Keratinocyte (primary cell): ENCODE results near the gene ADISSP. TPM values are rescaled to one million over a fixed set of nuclear protein-coding genes. Genes with fewer than 3 reads are reported as not detected.

Experiments used
- DNase-seq: peaks from one replicate; pipeline ENCODE4 v3.0.0-alpha.2; 2011; ENCODE audit warnings: low read depth, missing footprints, low spot score
- FAIRE-seq: peaks from 2 replicates; lab custom pipeline; 2011; peaks lifted over from hg19 to GRCh38; lab: Jason Lieb, UNC
- H2AFZ ChIP-seq: 2 replicates; pipeline ENCODE4 v1.6.0; 2012; ENCODE audit warnings: low read length, control low read depth, inconsistent platforms; ENCODE audit not compliant: control insufficient read depth
- H3K27ac ChIP-seq: 2 replicates; pipeline ENCODE4 v1.5.1; 2011; ENCODE audit warnings: low read length; ENCODE audit not compliant: control insufficient read depth, insufficient read depth
- H3K27me3 ChIP-seq: 3 replicates; pipeline ENCODE4 v1.6.0; 2011; ENCODE audit warnings: low read length; ENCODE audit not compliant: control insufficient read depth, insufficient read depth; ENCODE audit errors: extremely low read depth
- H3K36me3 ChIP-seq, 2 experiments: 2 replicates in 1 of 2; 3 replicates in 1 of 2; pipeline ENCODE4 v1.5.1; 2011; ENCODE audit warnings: low read length in 2 of 2, mild to moderate bottlenecking in 1 of 2; ENCODE audit not compliant: control insufficient read depth in 2 of 2, insufficient read depth in 2 of 2; ENCODE audit errors: extremely low read depth in 1 of 2
- H3K4me1 ChIP-seq: 3 replicates; pipeline ENCODE4 v1.5.1; 2011; ENCODE audit warnings: low read length; ENCODE audit not compliant: control insufficient read depth, insufficient read depth; ENCODE audit errors: extremely low read depth
- H3K4me2 ChIP-seq: 3 replicates; pipeline ENCODE4 v1.6.0; 2011; ENCODE audit warnings: low read depth, low read length; ENCODE audit not compliant: control insufficient read depth, insufficient read depth; ENCODE audit errors: extremely low read depth
- H3K4me3 ChIP-seq, 3 experiments: fragments of 200-600 bp in 1 of 3; sonication (generic) in 1 of 3; 2 replicates in 2 of 3; 3 replicates in 1 of 3; pipeline ENCODE4 v1.5.1; 2011 to 2016; ENCODE audit warnings: low read length in 3 of 3, mild to moderate bottlenecking in 3 of 3, control low read depth in 2 of 3, inconsistent platforms in 1 of 3, low read depth in 1 of 3, mixed read lengths in 1 of 3, mixed run types in 1 of 3, moderate library complexity in 1 of 3; ENCODE audit not compliant: control insufficient read depth in 2 of 3, insufficient read depth in 2 of 3; ENCODE audit errors: extremely low read depth in 1 of 3
- H3K79me2 ChIP-seq: 2 replicates; pipeline ENCODE4 v1.6.0; 2012; ENCODE audit warnings: low read length; ENCODE audit not compliant: control insufficient read depth, insufficient read depth
- H3K9ac ChIP-seq: 3 replicates; pipeline ENCODE4 v1.6.0; 2011; ENCODE audit warnings: low read length; ENCODE audit not compliant: control insufficient read depth, insufficient read depth; ENCODE audit errors: extremely low read depth
- H3K9me1 ChIP-seq: 3 replicates; pipeline ENCODE4 v1.6.0; 2011; ENCODE audit warnings: low read length; ENCODE audit not compliant: control insufficient read depth, insufficient read depth; ENCODE audit errors: extremely low read depth
- H3K9me3 ChIP-seq: 2 replicates; pipeline ENCODE4 v1.5.1; 2012; ENCODE audit warnings: low read depth, low read length; ENCODE audit not compliant: control insufficient read depth
- H4K20me1 ChIP-seq: 3 replicates; pipeline ENCODE4 v1.6.0; 2011; ENCODE audit warnings: low read length; ENCODE audit not compliant: control insufficient read depth, insufficient read depth; ENCODE audit errors: extremely low read depth
- CTCF ChIP-seq, 3 experiments: IDR thresholded peaks in 1 of 3; conservative IDR thresholded peaks in 1 of 3; optimal IDR thresholded peaks in 1 of 3; 2 replicates in 2 of 3; 3 replicates in 1 of 3; pipeline versions ENCODE3 to v1.5.1; 2011; ENCODE audit warnings: low read length in 3 of 3, mild to moderate bottlenecking in 3 of 3, moderate library complexity in 2 of 3, control low read depth in 1 of 3, inconsistent platforms in 1 of 3; ENCODE audit not compliant: insufficient read depth in 2 of 3; ENCODE audit errors: extremely low read depth in 1 of 3
- EZH2 ChIP-seq: IDR thresholded peaks from one replicate; pipeline ENCODE4 v1.6.1; 2012; ENCODE audit warnings: inconsistent platforms, mild to moderate bottlenecking, low read length, moderate library complexity
- dilution Hi-C: fragments of 300-500 bp; cut with MboI; formaldehyde crosslinking; loops from one replicate; pipeline ENCODE4 v1.7.0; 2020; ENCODE audit warnings: low sequenced_read_pairs; ENCODE audit not compliant: extremely low pct_ligation_motif_present
- polyA plus RNA-seq, 5 experiments: library from polyadenylated mRNA; depleted of rRNA in 3 of 5; stranded (reverse) in 3 of 5; stranded (forward) in 1 of 5; unstranded in 1 of 5; fragments of >200 nt; gene quantifications; 1 replicate in 1 of 5; 2 replicates in 3 of 5; 3 replicates in 1 of 5; pipeline versions ENCODE4 v1.2.1 to v1.2.3, GENCODE V29; 2011 to 2012; ENCODE audit warnings: missing spikeins in 2 of 5, low read depth in 1 of 5, low replicate concordance in 1 of 5

The ADISSP gene
- polyA plus RNA-seq, 1 donor (not counting 4 experiments of a cell fraction or from before 2014, with no cell fraction given) = 28.2 TPM

- Histone ChIP-seq H3K36me3 (peaks cover 4 to 16% of the 10 kb centered on the region in 2 experiments), H4K20me1 (no peaks in the 10 kb centered on the region), H3K9me1 (no peaks in the 10 kb centered on the region), H3K79me2 (peaks cover 1% of the 10 kb centered on the region), H3K4me3 (no peak overlapping the region), H3K9me3 (no peaks in the 10 kb centered on the region), H3K27me3 (no peaks in the 10 kb centered on the region), H3K4me2 (no peak overlapping the region), H3K9ac (no peak overlapping the region), H3K4me1 (no peaks in the 10 kb centered on the region), H2AFZ (no peak overlapping the region), H3K27ac (no peak overlapping the region)
- dilution Hi-C loops = no loop called here
- FAIRE-seq (no peak), DNase-seq (no peak)
- TF ChIP-seq CTCF (optimal IDR thresholded peaks at IDR 0.05 in 1 of 3, IDR thresholded peaks at IDR 0.05 in 1 of 3, conservative IDR thresholded peaks at IDR 0.05 in 1 of 3; ENCODE audit: extremely low read depth in 1 of 3, insufficient read depth in 2 of 3, low read length in 3 of 3) (no peak), EZH2 (no peak)
Observed at GRCh38 chr20:3758566-3758965, 9.0 kb downstream of the ADISSP start.

GRCh38 chr20:3757268-3757667, 10.3 kb downstream of the ADISSP start:
- Histone ChIP-seq H3K4me2 (no peak overlapping the region), H3K36me3 (peaks cover 4 to 16% of the 10 kb centered on the region in 2 experiments), H3K9me1 (no peaks in the 10 kb centered on the region), H2AFZ (no peak overlapping the region), H3K27me3 (no peaks in the 10 kb centered on the region), H3K4me3 (no peak overlapping the region), H3K9me3 (no peaks in the 10 kb centered on the region), H3K4me1 (peaks cover 1% of the 10 kb centered on the region), H3K79me2 (peaks cover 1% of the 10 kb centered on the region), H4K20me1 (peaks cover 3% of the 10 kb centered on the region), H3K9ac (no peak overlapping the region), H3K27ac (no peak overlapping the region)
- DNase-seq (no peak), FAIRE-seq (no peak)
- no peak for TF ChIP-seq CTCF (optimal IDR thresholded peaks at IDR 0.05 in 1 of 3, IDR thresholded peaks at IDR 0.05 in 1 of 3, conservative IDR thresholded peaks at IDR 0.05 in 1 of 3; ENCODE audit: extremely low read depth in 1 of 3, insufficient read depth in 2 of 3, low read length in 3 of 3)
- no peak for TF ChIP-seq EZH2
- dilution Hi-C loops = no loop called here
